GM12878 (cell line): ENCODE results near the gene ERAL1.
"Not testable (repeated sequence)": the region's sequence is repeated elsewhere in the genome, so short reads cannot be mapped to it uniquely, and the experiment has no call there.

Experiments
- BACH1 ChIP-seq: fragments of 450-650 bp; IDR thresholded peaks from 2 replicates; pipeline ENCODE4 v1.6.1; 2017; ENCODE audit warnings: mild to moderate bottlenecking, borderline replicate concordance
- CTCF ChIP-seq, 3 experiments: IDR thresholded peaks in 2 of 3; conservative IDR thresholded peaks in 1 of 3; 2 replicates each; pipeline ENCODE4 v1.5.1; 2011; ENCODE audit warnings: low read depth in 3 of 3, low read length in 3 of 3, mild to moderate bottlenecking in 3 of 3, control low read depth in 2 of 3, moderate library complexity in 2 of 3, inconsistent platforms in 1 of 3, mixed read lengths in 1 of 3; ENCODE audit not compliant: control insufficient read depth in 2 of 3, insufficient read depth in 1 of 3; ENCODE audit errors: extremely low read depth in 1 of 3
- EZH2 ChIP-seq: IDR thresholded peaks from 2 replicates; pipeline ENCODE4 v1.6.1; 2012; ENCODE audit warnings: low read depth, mild to moderate bottlenecking, control low read depth, inconsistent platforms, low read length, borderline replicate concordance; ENCODE audit not compliant: control insufficient read depth
- FOXM1 ChIP-seq: IDR thresholded peaks from 2 replicates; pipeline ENCODE4 v1.6.1; 2012; ENCODE audit warnings: low read depth, mild to moderate bottlenecking, inconsistent platforms, low read length, moderate library complexity
- GABPA ChIP-seq: IDR thresholded peaks from 2 replicates; pipeline ENCODE4 v1.6.1; 2014; ENCODE audit warnings: antibody characterized with exemption, low read depth, mild to moderate bottlenecking, inconsistent platforms
- MAX ChIP-seq: IDR thresholded peaks from 2 replicates; pipeline ENCODE4 v1.6.1; 2012; ENCODE audit warnings: low read depth, low read length, improper control_type of control experiment
- MTA3 ChIP-seq: IDR thresholded peaks from 2 replicates; pipeline ENCODE4 v1.6.1; 2012; ENCODE audit warnings: low read length, inconsistent platforms, borderline replicate concordance
- SUZ12 ChIP-seq: fragments of 200-600 bp; sonication (generic); IDR thresholded peaks from one replicate; pipeline ENCODE4 v1.6.1; 2018; ENCODE audit warnings: antibody characterized with exemption, mild to moderate bottlenecking; ENCODE audit not compliant: unreplicated experiment
- TAF1 ChIP-seq: IDR thresholded peaks from 2 replicates; pipeline ENCODE4 v1.6.1; 2011; ENCODE audit warnings: mild to moderate bottlenecking, low read depth, low read length, borderline replicate concordance
- TCF12 ChIP-seq: IDR thresholded peaks from 2 replicates; pipeline ENCODE4 v1.6.1; 2011; ENCODE audit warnings: low read depth, mild to moderate bottlenecking, low read length
- TF ChIP-seq, protein P1 (sequence below): fragments of 450-650 bp; IDR thresholded peaks from 2 replicates; pipeline ENCODE4 v1.6.1; 2017; ENCODE audit warnings: mild to moderate bottlenecking, moderate library complexity
- TF ChIP-seq, protein P2 (sequence below): IDR thresholded peaks from 2 replicates; pipeline ENCODE4 v1.6.1; 2011; ENCODE audit warnings: low read depth, low read length, improper control_type of control experiment, borderline replicate concordance
- TF ChIP-seq, protein P3 (sequence below): IDR thresholded peaks from 2 replicates; pipeline ENCODE4 v1.6.1; 2012; ENCODE audit warnings: low read length, inconsistent platforms

DNA sequence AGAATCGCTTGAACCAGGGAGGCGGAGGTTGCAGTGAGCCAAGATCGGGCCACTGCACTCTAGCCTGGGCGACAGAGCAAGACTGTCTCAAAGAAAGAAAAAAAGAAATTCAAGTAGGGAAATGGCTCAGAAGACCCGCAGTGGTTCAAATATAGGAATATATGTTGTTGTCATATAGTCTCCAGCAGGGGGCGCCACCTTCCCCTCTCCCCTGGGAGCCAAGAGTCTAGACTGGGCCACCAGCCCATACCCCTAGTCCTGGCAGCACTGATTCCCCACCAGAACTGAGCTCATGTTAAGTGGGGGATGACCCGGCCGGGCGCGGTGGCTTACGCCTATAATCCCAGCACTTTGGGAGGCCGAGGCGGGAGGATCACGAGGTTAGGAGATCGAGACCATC lies 6.1 kb upstream of the ERAL1 start:
- TF ChIP-seq BACH1, TAF1, MTA3, GABPA, EZH2, MAX, TCF12, FOXM1, SUZ12: not testable (repeated sequence)
- TF ChIP-seq, protein P1, sequence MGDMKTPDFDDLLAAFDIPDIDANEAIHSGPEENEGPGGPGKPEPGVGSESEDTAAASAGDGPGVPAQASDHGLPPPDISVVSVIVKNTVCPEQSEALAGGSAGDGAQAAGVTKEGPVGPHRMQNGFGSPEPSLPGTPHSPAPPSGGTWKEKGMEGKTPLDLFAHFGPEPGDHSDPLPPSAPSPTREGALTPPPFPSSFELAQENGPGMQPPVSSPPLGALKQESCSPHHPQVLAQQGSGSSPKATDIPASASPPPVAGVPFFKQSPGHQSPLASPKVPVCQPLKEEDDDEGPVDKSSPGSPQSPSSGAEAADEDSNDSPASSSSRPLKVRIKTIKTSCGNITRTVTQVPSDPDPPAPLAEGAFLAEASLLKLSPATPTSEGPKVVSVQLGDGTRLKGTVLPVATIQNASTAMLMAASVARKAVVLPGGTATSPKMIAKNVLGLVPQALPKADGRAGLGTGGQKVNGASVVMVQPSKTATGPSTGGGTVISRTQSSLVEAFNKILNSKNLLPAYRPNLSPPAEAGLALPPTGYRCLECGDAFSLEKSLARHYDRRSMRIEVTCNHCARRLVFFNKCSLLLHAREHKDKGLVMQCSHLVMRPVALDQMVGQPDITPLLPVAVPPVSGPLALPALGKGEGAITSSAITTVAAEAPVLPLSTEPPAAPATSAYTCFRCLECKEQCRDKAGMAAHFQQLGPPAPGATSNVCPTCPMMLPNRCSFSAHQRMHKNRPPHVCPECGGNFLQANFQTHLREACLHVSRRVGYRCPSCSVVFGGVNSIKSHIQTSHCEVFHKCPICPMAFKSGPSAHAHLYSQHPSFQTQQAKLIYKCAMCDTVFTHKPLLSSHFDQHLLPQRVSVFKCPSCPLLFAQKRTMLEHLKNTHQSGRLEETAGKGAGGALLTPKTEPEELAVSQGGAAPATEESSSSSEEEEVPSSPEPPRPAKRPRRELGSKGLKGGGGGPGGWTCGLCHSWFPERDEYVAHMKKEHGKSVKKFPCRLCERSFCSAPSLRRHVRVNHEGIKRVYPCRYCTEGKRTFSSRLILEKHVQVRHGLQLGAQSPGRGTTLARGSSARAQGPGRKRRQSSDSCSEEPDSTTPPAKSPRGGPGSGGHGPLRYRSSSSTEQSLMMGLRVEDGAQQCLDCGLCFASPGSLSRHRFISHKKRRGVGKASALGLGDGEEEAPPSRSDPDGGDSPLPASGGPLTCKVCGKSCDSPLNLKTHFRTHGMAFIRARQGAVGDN = not testable (repeated sequence)
- TF ChIP-seq, protein P2, sequence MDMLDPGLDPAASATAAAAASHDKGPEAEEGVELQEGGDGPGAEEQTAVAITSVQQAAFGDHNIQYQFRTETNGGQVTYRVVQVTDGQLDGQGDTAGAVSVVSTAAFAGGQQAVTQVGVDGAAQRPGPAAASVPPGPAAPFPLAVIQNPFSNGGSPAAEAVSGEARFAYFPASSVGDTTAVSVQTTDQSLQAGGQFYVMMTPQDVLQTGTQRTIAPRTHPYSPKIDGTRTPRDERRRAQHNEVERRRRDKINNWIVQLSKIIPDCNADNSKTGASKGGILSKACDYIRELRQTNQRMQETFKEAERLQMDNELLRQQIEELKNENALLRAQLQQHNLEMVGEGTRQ = not testable (repeated sequence)
- peak; percentile 36 to 49 (median 40); a peak in 5 of 6 replicates for TF ChIP-seq CTCF (IDR thresholded peaks at IDR 0.05 in 2 of 3, conservative IDR thresholded peaks at IDR 0.05 in 1 of 3; ENCODE audit: control insufficient read depth in 2 of 3, extremely low read depth in 1 of 3, insufficient read depth in 1 of 3, low read depth in 3 of 3, low read length in 3 of 3)
- TF ChIP-seq, protein P3, sequence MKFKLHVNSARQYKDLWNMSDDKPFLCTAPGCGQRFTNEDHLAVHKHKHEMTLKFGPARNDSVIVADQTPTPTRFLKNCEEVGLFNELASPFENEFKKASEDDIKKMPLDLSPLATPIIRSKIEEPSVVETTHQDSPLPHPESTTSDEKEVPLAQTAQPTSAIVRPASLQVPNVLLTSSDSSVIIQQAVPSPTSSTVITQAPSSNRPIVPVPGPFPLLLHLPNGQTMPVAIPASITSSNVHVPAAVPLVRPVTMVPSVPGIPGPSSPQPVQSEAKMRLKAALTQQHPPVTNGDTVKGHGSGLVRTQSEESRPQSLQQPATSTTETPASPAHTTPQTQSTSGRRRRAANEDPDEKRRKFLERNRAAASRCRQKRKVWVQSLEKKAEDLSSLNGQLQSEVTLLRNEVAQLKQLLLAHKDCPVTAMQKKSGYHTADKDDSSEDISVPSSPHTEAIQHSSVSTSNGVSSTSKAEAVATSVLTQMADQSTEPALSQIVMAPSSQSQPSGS = not testable (repeated sequence)
